H1 (cell line): ENCODE results near the gene TYW5. TPM values are rescaled to one million over a fixed set of nuclear protein-coding genes. Genes with fewer than 3 reads are reported as not detected.
"Not testable (repeated sequence)": the region's sequence is repeated elsewhere in the genome, so short reads cannot be mapped to it uniquely, and the experiment has no call there.

ENCODE experiments used
- CTCF ChIA-PET: fragments of 300-600 bp; sonication (Branson Sonifier 250); formaldehyde crosslinking; loops from one replicate; lab custom pipeline; 2021; ENCODE audit not compliant: partially characterized antibody; lab: Charles Lee
- POLR2A ChIA-PET: fragments of 300-600 bp; sonication (Branson Sonifier 250); formaldehyde crosslinking; loops from one replicate; lab custom pipeline; 2021; ENCODE audit warnings: inconsistent platforms; ENCODE audit not compliant: partially characterized antibody; lab: Charles Lee
- DNase-seq, 2 experiments: peaks; one replicate each; pipeline versions ENCODE4 v3.0.0 to v3.0.0-alpha.2; 2010 to 2022; ENCODE audit warnings: low spot score in 2 of 2, low read depth in 1 of 2, mixed read lengths in 1 of 2
- FAIRE-seq: peaks from 2 replicates; lab custom pipeline; 2011; peaks lifted over from hg19 to GRCh38; lab: Jason Lieb, UNC
- H2AFZ ChIP-seq: 2 replicates; pipeline ENCODE4 v1.8.1; 2012; ENCODE audit warnings: low read length, inconsistent platforms
- H2AK5ac ChIP-seq: 2 replicates; pipeline ENCODE4 v1.6.1; 2013; ENCODE audit warnings: low read depth, low read length
- H2BK120ac ChIP-seq: replicated peaks from 2 replicates; pipeline ENCODE3; 2013; ENCODE audit warnings: low read depth, low read length, inconsistent platforms
- H2BK12ac ChIP-seq: 2 replicates; pipeline ENCODE4 v1.6.1; 2013; ENCODE audit warnings: low read depth, low read length
- H2BK15ac ChIP-seq: 2 replicates; pipeline ENCODE4 v1.6.1; 2013; ENCODE audit warnings: low read length
- H2BK20ac ChIP-seq: 2 replicates; pipeline ENCODE4 v1.6.1; 2013; ENCODE audit warnings: low read length
- H2BK5ac ChIP-seq: 2 replicates; pipeline ENCODE4 v1.6.1; 2013; ENCODE audit warnings: low read depth, low read length
- H3K14ac ChIP-seq: 2 replicates; pipeline ENCODE4 v1.6.1; 2013; ENCODE audit warnings: inconsistent platforms; ENCODE audit not compliant: insufficient read length
- H3K18ac ChIP-seq: 2 replicates; pipeline ENCODE4 v1.6.1; 2013; ENCODE audit warnings: low read length; ENCODE audit errors: extremely low read depth
- H3K23ac ChIP-seq: 2 replicates; pipeline ENCODE4 v1.6.1; 2013; ENCODE audit warnings: inconsistent platforms; ENCODE audit not compliant: insufficient read length
- H3K23me2 ChIP-seq: 2 replicates; pipeline ENCODE4 v1.6.1; 2013; ENCODE audit warnings: low read depth, low read length
- H3K27ac ChIP-seq: 2 replicates; pipeline ENCODE4 v1.6.1; 2011; ENCODE audit warnings: low read depth, low read length, inconsistent platforms
- H3K27me3 ChIP-seq, 4 experiments: replicated peaks in 1 of 4; 1 replicate in 1 of 4; 2 replicates in 3 of 4; pipeline versions ENCODE4 v1.6.1 to v1.8.1; 2011 to 2013; ENCODE audit warnings: low read length in 3 of 4, mild to moderate bottlenecking in 3 of 4, inconsistent platforms in 2 of 4, mixed read lengths in 2 of 4, moderate library complexity in 1 of 4; ENCODE audit not compliant: control insufficient read depth in 3 of 4, insufficient read depth in 3 of 4; ENCODE audit errors: extremely low read depth in 1 of 4
- H3K36me3 ChIP-seq, 4 experiments: 2 replicates each; pipeline versions ENCODE4 v1.6.1 to v1.8.1; 2011 to 2013; ENCODE audit warnings: mild to moderate bottlenecking in 4 of 4, low read length in 3 of 4, moderate library complexity in 2 of 4, control low read depth in 1 of 4, inconsistent platforms in 1 of 4; ENCODE audit not compliant: insufficient read depth in 4 of 4, control insufficient read depth in 2 of 4
- H3K4ac ChIP-seq: replicated peaks from 2 replicates; pipeline ENCODE3; 2013; ENCODE audit warnings: low read length, low read depth, mixed read lengths, inconsistent platforms; ENCODE audit not compliant: insufficient read length
- H3K4me1 ChIP-seq, 4 experiments: replicated peaks in 1 of 4; 1 replicate in 1 of 4; 2 replicates in 3 of 4; pipeline versions ENCODE4 v1.6.1 to v1.8.1; 2011 to 2013; ENCODE audit warnings: low read length in 3 of 4, inconsistent platforms in 2 of 4, mixed read lengths in 1 of 4; ENCODE audit not compliant: insufficient read depth in 4 of 4, control insufficient read depth in 3 of 4
- H3K4me2 ChIP-seq, 2 experiments: 2 replicates each; pipeline versions ENCODE4 v1.6.1 to v1.8.1; 2011 to 2013; ENCODE audit warnings: low read depth in 2 of 2, low read length in 2 of 2, control low read depth in 1 of 2, inconsistent platforms in 1 of 2, mild to moderate bottlenecking in 1 of 2; ENCODE audit not compliant: insufficient read depth in 1 of 2
- H3K4me3 ChIP-seq, 4 experiments: fragments of 200-600, 300-600 bp in 1 of 4; sonication (generic), shearing (Covaris generic), sonication (Bioruptor Twin) in 1 of 4; 2 replicates each; pipeline versions ENCODE4 v1.5.1 to v1.8.1; 2011 to 2016; ENCODE audit warnings: low read length in 4 of 4, low read depth in 3 of 4, control low read depth in 2 of 4, inconsistent platforms in 2 of 4, mild to moderate bottlenecking in 2 of 4, mixed read lengths in 1 of 4, moderate library complexity in 1 of 4; ENCODE audit not compliant: insufficient read depth in 2 of 4; ENCODE audit errors: extremely low read depth in 1 of 4
- H3K56ac ChIP-seq: replicated peaks from 2 replicates; pipeline ENCODE3; 2013; ENCODE audit warnings: low read depth, mild to moderate bottlenecking, mixed read lengths, low read length, inconsistent platforms; ENCODE audit not compliant: insufficient read length
- H3K79me1 ChIP-seq: 2 replicates; pipeline ENCODE4 v1.6.1; 2013; ENCODE audit warnings: low read depth, low read length, control low read depth
- H3K79me2 ChIP-seq, 2 experiments: 2 replicates each; pipeline versions ENCODE4 v1.6.1 to v1.8.1; 2012 to 2013; ENCODE audit warnings: low read length in 2 of 2, mild to moderate bottlenecking in 2 of 2, inconsistent platforms in 1 of 2; ENCODE audit not compliant: insufficient read depth in 2 of 2, control insufficient read depth in 1 of 2
- H3K9ac ChIP-seq, 4 experiments: replicated peaks in 1 of 4; 1 replicate in 1 of 4; 2 replicates in 3 of 4; pipeline versions ENCODE4 v1.6.1 to v1.8.1; 2011 to 2013; ENCODE audit warnings: low read depth in 3 of 4, low read length in 3 of 4, control low read depth in 2 of 4, mild to moderate bottlenecking in 2 of 4, moderate library complexity in 2 of 4, inconsistent platforms in 1 of 4; ENCODE audit errors: extremely low read depth in 1 of 4
- H3K9me3 ChIP-seq, 2 experiments: 2 replicates each; pipeline versions ENCODE4 v1.6.1 to v1.8.1; 2012 to 2013; ENCODE audit warnings: mild to moderate bottlenecking in 2 of 2, moderate library complexity in 2 of 2, control low read depth in 1 of 2, inconsistent platforms in 1 of 2, low read depth in 1 of 2, low read length in 1 of 2, mixed read lengths in 1 of 2; ENCODE audit not compliant: insufficient read depth in 2 of 2
- H4K20me1 ChIP-seq, 2 experiments: replicated peaks in 1 of 2; 2 replicates each; pipeline versions ENCODE3 to v1.8.1; 2011 to 2013; ENCODE audit warnings: inconsistent platforms in 2 of 2, low read length in 2 of 2, mild to moderate bottlenecking in 1 of 2; ENCODE audit not compliant: insufficient read depth in 2 of 2, control insufficient read depth in 1 of 2
- H4K5ac ChIP-seq: 2 replicates; pipeline ENCODE4 v1.6.1; 2013; ENCODE audit warnings: low read length, low read depth, mixed read lengths, inconsistent platforms; ENCODE audit not compliant: insufficient read length
- H4K8ac ChIP-seq: 2 replicates; pipeline ENCODE4 v1.8.0; 2013; ENCODE audit warnings: mild to moderate bottlenecking, moderate library complexity, low read length, inconsistent platforms; ENCODE audit not compliant: insufficient read depth; ENCODE audit errors: extremely low read depth
- H4K91ac ChIP-seq: replicated peaks from 2 replicates; pipeline ENCODE3; 2013; ENCODE audit warnings: low read length, mixed read lengths, inconsistent platforms; ENCODE audit not compliant: insufficient read length
- BRCA1 ChIP-seq: IDR thresholded peaks from 2 replicates; pipeline ENCODE4 v1.6.1; 2012; ENCODE audit warnings: low read depth, low read length, improper control_type of control experiment
- CEBPB ChIP-seq: IDR thresholded peaks from 2 replicates; pipeline ENCODE4 v1.6.1; 2012; ENCODE audit warnings: low read depth, low read length
- EP300 ChIP-seq, 2 experiments: IDR thresholded peaks; 1 replicate in 1 of 2; 2 replicates in 1 of 2; pipeline ENCODE4 v1.6.1; 2011 to 2012; ENCODE audit warnings: low read depth in 2 of 2, low read length in 2 of 2, mild to moderate bottlenecking in 2 of 2, borderline replicate concordance in 1 of 2, inconsistent platforms in 1 of 2, moderate library complexity in 1 of 2
- KDM1A ChIP-seq: fragments of 200-600, 300-600 bp; sonication (generic); IDR thresholded peaks from 2 replicates; pipeline ENCODE4 v1.7.1; 2016; ENCODE audit warnings: mild to moderate bottlenecking, low read length, borderline replicate concordance
- SP1 ChIP-seq: IDR thresholded peaks from 2 replicates; pipeline ENCODE4 v1.6.1; 2011; ENCODE audit warnings: low read depth, low read length
- SP2 ChIP-seq: IDR thresholded peaks from 2 replicates; pipeline ENCODE4 v1.6.1; 2012; ENCODE audit warnings: mild to moderate bottlenecking, low read length, inconsistent platforms
- TAF1 ChIP-seq: IDR thresholded peaks from 2 replicates; pipeline ENCODE4 v1.6.1; 2011; ENCODE audit warnings: mild to moderate bottlenecking, low read depth, low read length
- WGBS, 2 experiments: shearing (Covaris generic) in 1 of 2; methylation state at CpG; one replicate each; pipeline versions ENCODE4 v1.1.6 to v1.1.7; 2013 to 2015; ENCODE audit warnings: low lambda C conversion rate in 2 of 2, mixed read lengths in 2 of 2, inconsistent platforms in 1 of 2, low coverage in 1 of 2, missing lambda C conversion rate in 1 of 2; ENCODE audit not compliant: insufficient replicate concordance in 2 of 2, insufficient coverage in 1 of 2, insufficient read length in 1 of 2; ENCODE audit errors: extremely low coverage in 1 of 2, missing lambda C conversion rate in 1 of 2; 5-methylcytosine and 5-hydroxymethylcytosine counted together
- polyA plus RNA-seq, 7 experiments: library from polyadenylated mRNA; depleted of rRNA in 3 of 7; stranded (reverse) in 5 of 7; unstranded in 2 of 7; fragments of >200 nt in 5 of 7; fragments of 200-250 nt in 2 of 7; gene quantifications; 1 replicate in 5 of 7; 2 replicates in 1 of 7; 4 replicates in 1 of 7; pipeline versions ENCODE4 v1.2.1 to v1.2.3, GENCODE V29; 2011 to 2013; ENCODE audit warnings: missing spikeins in 2 of 7, mixed read lengths in 2 of 7
- total RNA-seq: library from RNA; stranded (reverse); fragmentation: NEBNext Ultra II Directional; extraction: Animal tissue kit (Norgen Biotek cat#: 25700); gene quantifications from 2 replicates; pipeline ENCODE4 v1.2.1, GENCODE V29; 2021
- TF ChIP-seq, protein P1 (sequence below): IDR thresholded peaks from 2 replicates; pipeline ENCODE4 v1.6.1; 2012; ENCODE audit warnings: low read length, inconsistent platforms

Gene TYW5
- total and polyA plus RNA-seq, 2 of the 8 experiments (the other 6 are each of a cell fraction or from before 2014, with no cell fraction given), result 5.4 to 11.3 TPM

GRCh38 chr2:199914372-199914958 is 40.8 kb downstream of the TYW5 start (continued):
- TF ChIP-seq EP300 (IDR thresholded peaks at IDR 0.05; ENCODE audit: borderline replicate concordance in 1 of 2, low read depth in 2 of 2, low read length in 2 of 2), result no peak
- TF ChIP-seq BRCA1, result no peak
- no peak for TF ChIP-seq SP1
- TF ChIP-seq TAF1, result no peak
- TF ChIP-seq KDM1A, result no peak
- TF ChIP-seq, protein P1, sequence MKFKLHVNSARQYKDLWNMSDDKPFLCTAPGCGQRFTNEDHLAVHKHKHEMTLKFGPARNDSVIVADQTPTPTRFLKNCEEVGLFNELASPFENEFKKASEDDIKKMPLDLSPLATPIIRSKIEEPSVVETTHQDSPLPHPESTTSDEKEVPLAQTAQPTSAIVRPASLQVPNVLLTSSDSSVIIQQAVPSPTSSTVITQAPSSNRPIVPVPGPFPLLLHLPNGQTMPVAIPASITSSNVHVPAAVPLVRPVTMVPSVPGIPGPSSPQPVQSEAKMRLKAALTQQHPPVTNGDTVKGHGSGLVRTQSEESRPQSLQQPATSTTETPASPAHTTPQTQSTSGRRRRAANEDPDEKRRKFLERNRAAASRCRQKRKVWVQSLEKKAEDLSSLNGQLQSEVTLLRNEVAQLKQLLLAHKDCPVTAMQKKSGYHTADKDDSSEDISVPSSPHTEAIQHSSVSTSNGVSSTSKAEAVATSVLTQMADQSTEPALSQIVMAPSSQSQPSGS, result no peak
- TF ChIP-seq SP2, result no peak
- TF ChIP-seq CEBPB, result no peak

DNA sequence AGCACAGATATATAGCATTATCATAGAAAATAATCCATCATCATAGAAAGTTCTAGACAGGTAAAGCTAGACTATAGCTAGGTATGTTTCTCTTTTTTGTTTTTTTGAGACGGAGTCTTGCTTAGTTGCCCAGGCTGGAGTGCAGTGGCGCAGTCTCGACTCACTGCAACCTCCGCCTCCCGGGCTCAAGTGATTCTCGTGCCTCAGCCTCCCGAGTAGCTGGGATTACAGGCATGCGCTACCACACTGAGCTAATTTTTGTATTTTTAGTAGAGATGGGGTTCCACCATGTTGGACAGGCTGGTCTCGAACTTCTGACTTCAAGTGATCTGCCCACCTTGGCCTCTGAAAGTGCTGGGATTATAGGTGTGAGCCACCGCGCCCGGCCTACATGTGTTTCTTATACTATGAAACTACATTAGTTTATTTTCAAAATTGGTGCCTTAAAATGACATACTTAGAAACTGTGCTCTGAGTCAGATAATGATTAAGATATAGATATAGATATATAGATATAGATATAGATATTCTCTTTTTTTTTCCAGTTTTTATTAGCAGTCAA is 42.7 kb downstream of the TYW5 start:
- H3K4me1 ChIP-seq, H3K27ac ChIP-seq, H4K8ac ChIP-seq, H3K14ac ChIP-seq, H3K18ac ChIP-seq, H2AFZ ChIP-seq, H4K20me1 ChIP-seq, H3K23ac ChIP-seq, H4K91ac ChIP-seq, DNase-seq, H3K79me1 ChIP-seq, H3K56ac ChIP-seq, H3K27me3 ChIP-seq, H2AK5ac ChIP-seq, H2BK120ac ChIP-seq, H4K5ac ChIP-seq, H2BK15ac ChIP-seq, H2BK5ac ChIP-seq, H3K9ac ChIP-seq, H2BK20ac ChIP-seq, H3K23me2 ChIP-seq, H3K4ac ChIP-seq, H2BK12ac ChIP-seq, FAIRE-seq: not testable (repeated sequence)
- Histone ChIP-seq H3K36me3 (peaks cover 6 to 36% (median 17%) of the 10 kb centered on the region in 4 experiments), H3K79me2 (peaks cover 40 to 58% of the 10 kb centered on the region in 2 experiments), H3K4me3 (peak overlapping the region; percentile 88 to 97 (median 92)), H3K9me3 (peaks cover 15 to 16% of the 10 kb centered on the region in 2 experiments), H3K4me2 (peak overlapping the region; percentile 81 to 89)
- 93% methylated on average over 12 of the region's 12 CpGs; no CpG with 5 or more reads in 1 of the 2 experiments for WGBS, 2 experiments
- ChIA-PET CTCF (interaction anchor here (0.8 to 1.6 kb wide), 5 partner anchors 11 to 208 kb away, joined by 3 to 4 read pairs (median 3); no protein-coding TSS in a partner anchor), POLR2A (interaction anchor here (0.6 to 2.7 kb wide), 7 partner anchors 13 to 156 kb away, joined by 3 to 7 read pairs (median 4); no protein-coding TSS in a partner anchor)
